GM23248 (cell line): ENCODE results near the gene FAM168A. TPM values are rescaled to one million over a fixed set of nuclear protein-coding genes. Genes with fewer than 3 reads are reported as not detected.
"Not testable (repeated sequence)": the region's sequence is repeated elsewhere in the genome, so short reads cannot be mapped to it uniquely, and the experiment has no call there.

Experiments used
- DNase-seq: peaks from one replicate; pipeline ENCODE4 v3.0.0-alpha.2; 2015
- H2AFZ ChIP-seq: fragments of 200-600 bp; sonication (generic); 2 replicates; pipeline ENCODE4 v1.6.1; 2016; ENCODE audit warnings: antibody characterized with exemption
- H3F3A ChIP-seq: fragments of 200-600 bp; sonication (generic); 2 replicates; pipeline ENCODE4 v1.6.1; 2016; ENCODE audit warnings: mild to moderate bottlenecking, antibody characterized with exemption, mixed run types; ENCODE audit not compliant: insufficient read depth
- H3K27ac ChIP-seq: fragments of 200-600 bp; sonication (generic); 2 replicates; pipeline ENCODE4 v1.5.1; 2016; ENCODE audit warnings: mild to moderate bottlenecking
- H3K27me3 ChIP-seq: fragments of 200-600 bp; sonication (generic); replicated peaks from 2 replicates; pipeline ENCODE4 v1.6.1; 2016; ENCODE audit warnings: mild to moderate bottlenecking; ENCODE audit not compliant: insufficient read depth
- H3K36me3 ChIP-seq: fragments of 200-600 bp; sonication (generic); 2 replicates; pipeline ENCODE4 v1.6.1; 2016; ENCODE audit warnings: low read depth, mild to moderate bottlenecking
- H3K4me1 ChIP-seq: fragments of 200-600 bp; sonication (generic); 2 replicates; pipeline ENCODE4 v1.6.1; 2016; ENCODE audit warnings: mild to moderate bottlenecking; ENCODE audit not compliant: insufficient read depth
- H3K4me2 ChIP-seq: fragments of 200-600 bp; sonication (generic); one replicate; pipeline ENCODE4 v1.6.1; 2016; ENCODE audit warnings: mild to moderate bottlenecking; ENCODE audit not compliant: unreplicated experiment
- H3K4me3 ChIP-seq: fragments of 200-600 bp; sonication (generic); 2 replicates; pipeline ENCODE4 v1.5.1; 2016; ENCODE audit warnings: mild to moderate bottlenecking
- H3K79me2 ChIP-seq: fragments of 200-600 bp; sonication (generic); 2 replicates; pipeline ENCODE4 v1.6.1; 2016; ENCODE audit warnings: mild to moderate bottlenecking; ENCODE audit not compliant: insufficient read depth
- H3K9ac ChIP-seq: fragments of 200-600 bp; sonication (generic); 2 replicates; pipeline ENCODE4 v1.6.1; 2016; ENCODE audit warnings: mild to moderate bottlenecking
- H3K9me2 ChIP-seq: fragments of 200-600 bp; sonication (generic); 2 replicates; pipeline ENCODE4 v1.6.1; 2016; ENCODE audit warnings: mixed run types, mild to moderate bottlenecking, moderate library complexity; ENCODE audit not compliant: insufficient read depth
- H3K9me3 ChIP-seq: fragments of 200-600 bp; sonication (generic); one replicate; pipeline ENCODE4 v1.6.1; 2017; ENCODE audit warnings: low read depth
- H4K20me1 ChIP-seq: fragments of 200-600 bp; sonication (generic); 2 replicates; pipeline ENCODE4 v1.6.0; 2016; ENCODE audit not compliant: insufficient read depth
- EZH2 ChIP-seq: fragments of 200-600 bp; sonication (generic); IDR thresholded peaks from 2 replicates; pipeline ENCODE4 v1.6.1; 2018; ENCODE audit warnings: antibody characterized with exemption, mild to moderate bottlenecking; ENCODE audit not compliant: insufficient read depth, poor library complexity, severe bottlenecking
- EZH2phosphoT487 ChIP-seq: fragments of 200-600 bp; sonication (generic); IDR thresholded peaks from 2 replicates; pipeline ENCODE4 v1.6.1; 2018; ENCODE audit warnings: antibody characterized with exemption, moderate library complexity, mild to moderate bottlenecking, low read depth; ENCODE audit not compliant: insufficient read depth
- whole genome bisulfite sequencing, 2 experiments: methylation state at CpG; one replicate each; pipeline ENCODE4 v1.1.6; 2015 to 2017; ENCODE audit warnings: low lambda C conversion rate in 2 of 2, low coverage in 1 of 2; ENCODE audit errors: missing lambda C conversion rate in 2 of 2; 5-methylcytosine and 5-hydroxymethylcytosine counted together
- in situ Hi-C: fragments of 300-500 bp; cut with MboI; formaldehyde crosslinking; loops from 2 replicates; pipeline ENCODE4 v1.15.0; 2020
- polyA plus RNA-seq: library from polyadenylated mRNA; unstranded; fragments of >200 nt; fragmentation: Nextera tagmentation; extraction: Ambion mirVana; gene quantifications from 2 replicates; pipeline ENCODE4 v1.2.1, GENCODE V29; 2016
- total RNA-seq: library from RNA; depleted of rRNA; stranded (reverse); fragments of >200 nt; shearing (Covaris generic); gene quantifications from 2 replicates; pipeline ENCODE4 v1.2.3, GENCODE V29; 2014

Gene FAM168A
- total and polyA plus RNA-seq, 2 experiments from 2014 or later, result 9.1 to 26.4 TPM

- peak overlapping the region; percentile 15; the same call in 1 of the 2 replicates for H3K9ac ChIP-seq
- peaks cover 14% of the 10 kb centered on the region for H3K4me1 ChIP-seq
- H3K9me3 ChIP-seq, result no peaks in the 10 kb centered on the region
- peaks cover 98% of the 10 kb centered on the region for H3K79me2 ChIP-seq
- H4K20me1 ChIP-seq, result no peaks in the 10 kb centered on the region
- no peak overlapping the region for H2AFZ ChIP-seq
- no peak overlapping the region for H3K4me3 ChIP-seq
- no peaks in the 10 kb centered on the region for H3K36me3 ChIP-seq
- peaks cover 13% of the 10 kb centered on the region for H3F3A ChIP-seq
- H3K27me3 ChIP-seq, result no peaks in the 10 kb centered on the region
- in situ Hi-C loops, result no loop called here
- peak overlapping the region; percentile 64 for H3K27ac ChIP-seq
- H3K9me2 ChIP-seq, result no peaks in the 10 kb centered on the region
- TF ChIP-seq EZH2phosphoT487 (no peak), EZH2 (no peak)
- H3K4me2 ChIP-seq, result no peak overlapping the region
- WGBS, 2 experiments, result 91 to 96% methylated on average over 1 of the region's 1 CpG
- DNase-seq, result peak; percentile 82
Measured at GRCh38 chr11:73585834-73586575, 11.9 kb downstream of the FAM168A start.

- Histone ChIP-seq H2AFZ (no peak overlapping the region), H3K4me1 (peaks cover 14% of the 10 kb centered on the region), H3K4me3 (no peak overlapping the region), H3K27ac (no peak overlapping the region), H4K20me1 (no peaks in the 10 kb centered on the region), H3K9ac (no peak overlapping the region), H3F3A (peaks cover 13% of the 10 kb centered on the region), H3K9me2 (no peaks in the 10 kb centered on the region), H3K36me3 (no peaks in the 10 kb centered on the region), H3K27me3 (no peaks in the 10 kb centered on the region), H3K79me2 (peaks cover 98% of the 10 kb centered on the region), H3K4me2 (no peak overlapping the region), H3K9me3 (no peaks in the 10 kb centered on the region)
- no peak for DNase-seq
- in situ Hi-C loops, result no loop called here
- 96 to 98% methylated on average over 3 of the region's 3 CpGs for WGBS, 2 experiments
- TF ChIP-seq EZH2phosphoT487 (no peak), EZH2 (no peak)
Measured at GRCh38 chr11:73584831-73585230, 13.1 kb downstream of the FAM168A start.

GRCh38 chr11:73582653-73583052 is 15.3 kb downstream of the FAM168A start:
- no peaks in the 10 kb centered on the region for H4K20me1 ChIP-seq
- DNase-seq, result no peak
- 97 to 98% methylated on average over 3 of the region's 3 CpGs for WGBS, 2 experiments

GRCh38 chr11:73580749-73581148 is 17.2 kb downstream of the FAM168A start:
- H3K36me3 ChIP-seq, H3K27me3 ChIP-seq, H3K9me2 ChIP-seq, H3K27ac ChIP-seq, in situ Hi-C loops, H3K4me2 ChIP-seq, H3K9me3 ChIP-seq, H4K20me1 ChIP-seq, H2AFZ ChIP-seq, DNase-seq, H3K9ac ChIP-seq, H3K4me3 ChIP-seq: not testable (repeated sequence)
- Histone ChIP-seq H3F3A (peaks cover 34% of the 10 kb centered on the region), H3K79me2 (peaks cover 88% of the 10 kb centered on the region), H3K4me1 (peaks cover 18% of the 10 kb centered on the region)
- 94 to 100% methylated on average over 1 of the region's 1 CpG for WGBS, 2 experiments

More at GRCh38 chr11:73582653-73583052, 15.3 kb downstream of the FAM168A start:
- Histone ChIP-seq H3K27me3 (no peaks in the 10 kb centered on the region), H3F3A (peaks cover 29% of the 10 kb centered on the region), H3K36me3 (no peaks in the 10 kb centered on the region), H3K79me2 (peaks cover 91% of the 10 kb centered on the region), H3K9me3 (no peaks in the 10 kb centered on the region), H3K9ac (no peak overlapping the region), H3K4me3 (no peak overlapping the region), H3K9me2 (no peaks in the 10 kb centered on the region), H3K4me1 (peaks cover 17% of the 10 kb centered on the region), H3K4me2 (no peak overlapping the region), H3K27ac (no peak overlapping the region), H2AFZ (no peak overlapping the region)
- TF ChIP-seq EZH2phosphoT487, result no peak
- no peak for TF ChIP-seq EZH2
- in situ Hi-C loops, result no loop called here
